Measurements from ENCODE around the gene SLA2.
"Not testable (repeated sequence)": the region's sequence is repeated elsewhere in the genome, so short reads cannot be mapped to it uniquely, and the experiment has no call there.

SLA2 gene

DNA sequence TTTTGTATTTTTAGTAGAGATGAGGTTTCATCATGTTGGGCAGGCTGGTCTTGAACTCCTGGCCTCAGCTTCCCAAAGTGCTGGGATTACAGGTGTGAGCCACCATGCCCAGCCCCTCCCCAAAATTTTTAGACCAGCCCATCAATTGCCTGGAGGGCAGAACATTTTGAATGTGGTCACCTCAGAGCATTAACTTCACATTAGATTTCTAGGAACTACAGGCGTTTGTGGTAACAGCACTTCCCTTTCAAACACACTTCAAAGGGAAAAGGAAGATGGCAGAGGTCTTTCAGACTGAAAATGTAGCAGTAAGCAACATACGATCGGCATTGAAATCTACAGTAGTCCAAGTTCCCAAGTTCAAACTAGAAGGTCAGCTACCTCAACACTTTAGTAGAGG, 12.3 kb upstream of the SLA2 start:
- no peak for TF ChIP-seq ZNF274 (IDR thresholded peaks at IDR 0.05; ENCODE audit: low read depth, low read length)
- no peak overlapping the region for H3K4me3 ChIP-seq (ENCODE audit: low read length)

- TF ChIP-seq ZNF274 (IDR thresholded peaks at IDR 0.05; ENCODE audit: low read depth, low read length): no peak
- H3K4me3 ChIP-seq (ENCODE audit: low read length): no peak overlapping the region
These were observed 10.7 kb upstream of the SLA2 start for GRCh38 chr20:36656733-36657132.

DNA sequence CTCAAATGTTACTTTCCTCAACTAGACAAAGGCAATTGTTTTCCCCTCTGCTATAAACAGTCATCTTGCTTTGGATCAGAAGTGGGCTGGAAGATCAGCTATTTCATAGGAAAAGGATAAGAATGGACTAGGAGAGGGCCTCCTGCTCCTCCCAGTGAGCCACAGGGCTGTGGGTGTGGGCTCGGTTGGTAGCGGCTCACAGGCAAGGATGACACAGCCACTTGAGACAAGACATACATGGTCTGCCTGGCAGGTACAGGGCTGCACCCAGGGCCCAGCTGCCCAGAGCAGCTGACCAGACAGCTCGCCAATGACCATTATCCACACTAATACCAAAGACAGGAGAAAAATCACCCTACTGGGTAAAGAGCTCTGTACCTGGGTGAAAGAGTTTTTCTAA, 9.0 kb upstream of the SLA2 start:
- no peak for TF ChIP-seq ZNF274 (IDR thresholded peaks at IDR 0.05; ENCODE audit: low read depth, low read length)
- no peak overlapping the region for H3K4me3 ChIP-seq (ENCODE audit: low read length)

- no peak overlapping the region for H3K4me3 ChIP-seq (ENCODE audit: low read length)
- no peak for TF ChIP-seq ZNF274 (IDR thresholded peaks at IDR 0.05; ENCODE audit: low read depth, low read length)
These were observed 8.5 kb upstream of the SLA2 start for GRCh38 chr20:36654506-36654905.

DNA sequence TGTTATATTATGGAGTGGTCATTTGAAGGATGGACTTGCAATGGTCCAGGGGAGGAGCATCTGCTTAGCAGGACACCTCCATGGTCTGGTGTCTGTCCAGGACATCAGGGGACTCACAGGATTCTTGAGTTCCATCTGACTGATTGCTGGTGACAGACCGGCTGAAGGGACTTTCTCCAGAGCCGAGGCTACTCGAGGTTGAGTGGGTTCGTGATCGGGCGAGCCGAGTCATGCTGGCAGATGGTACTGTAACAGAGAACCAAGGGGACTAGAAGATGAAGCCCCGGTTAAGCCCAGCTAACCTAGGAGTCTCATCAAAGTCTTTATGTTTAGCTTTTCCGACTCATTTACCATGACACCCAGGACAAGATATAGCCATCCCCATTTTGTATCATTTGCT, 7.5 kb upstream of the SLA2 start:
- no peak for TF ChIP-seq ZNF274 (IDR thresholded peaks at IDR 0.05; ENCODE audit: low read depth, low read length)
- no peak overlapping the region for H3K4me3 ChIP-seq (ENCODE audit: low read length)

GRCh38 chr20:36647196-36648121, 1.5 kb upstream of the SLA2 start:
- no peak overlapping the region for H3K4me3 ChIP-seq (ENCODE audit: low read length)
- TF ChIP-seq ZNF274 (IDR thresholded peaks at IDR 0.05; ENCODE audit: low read depth, low read length): no peak

GRCh38 chr20:36646678-36647077, 682 bp upstream of the SLA2 start:
- TF ChIP-seq ZNF274 (IDR thresholded peaks at IDR 0.05; ENCODE audit: low read depth, low read length): no peak
- no peak overlapping the region for H3K4me3 ChIP-seq (ENCODE audit: low read length)

GRCh38 chr20:36645353-36645752, 643 bp downstream of the SLA2 start:
- no peak overlapping the region; the same call in 1 of the 2 replicates for H3K4me3 ChIP-seq (ENCODE audit: low read length)
- TF ChIP-seq ZNF274 (IDR thresholded peaks at IDR 0.05; ENCODE audit: low read depth, low read length): no peak

GRCh38 chr20:36644706-36645095, 1.3 kb downstream of the SLA2 start:
- no peak overlapping the region for H3K4me3 ChIP-seq (ENCODE audit: low read length)
- TF ChIP-seq ZNF274 (IDR thresholded peaks at IDR 0.05; ENCODE audit: low read depth, low read length): no peak

- H3K4me3 ChIP-seq (ENCODE audit: low read length): no peak overlapping the region
- TF ChIP-seq ZNF274 (IDR thresholded peaks at IDR 0.05; ENCODE audit: low read depth, low read length): no peak
These were observed 1.8 kb downstream of the SLA2 start for GRCh38 chr20:36644032-36644705.

- no peak overlapping the region for H3K4me3 ChIP-seq (ENCODE audit: low read length)
- TF ChIP-seq ZNF274 (IDR thresholded peaks at IDR 0.05; ENCODE audit: low read depth, low read length): no peak
These were observed 3.9 kb downstream of the SLA2 start for GRCh38 chr20:36642136-36642535.

DNA sequence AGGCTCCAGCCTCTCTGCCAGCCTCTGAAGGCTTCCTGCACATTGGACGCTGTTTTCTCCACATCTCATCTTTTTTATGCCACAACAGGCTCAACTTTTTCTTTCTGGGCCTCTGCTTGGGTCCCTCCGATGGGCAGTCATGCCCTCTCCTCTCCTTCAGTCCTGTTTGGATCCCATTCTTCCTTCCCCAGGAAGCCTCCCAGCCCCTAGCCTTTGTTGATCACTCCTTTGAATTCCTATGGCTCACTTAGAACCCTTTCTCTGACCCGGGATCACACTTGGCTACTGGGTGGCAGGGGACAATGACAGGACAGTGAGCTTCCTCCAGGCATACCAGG, 4.5 kb downstream of the SLA2 start:
- no peak for TF ChIP-seq ZNF274 (IDR thresholded peaks at IDR 0.05; ENCODE audit: low read depth, low read length)
- H3K4me3 ChIP-seq (ENCODE audit: low read length): no peak overlapping the region

GRCh38 chr20:36638876-36639400, 7.1 kb downstream of the SLA2 start:
- not testable (repeated sequence) for H3K4me3 ChIP-seq (ENCODE audit: low read length)

- TF ChIP-seq ZNF274 (IDR thresholded peaks at IDR 0.05; ENCODE audit: low read depth, low read length): no peak
- H3K4me3 ChIP-seq (ENCODE audit: low read length): no peak overlapping the region
These were observed 11.7 kb downstream of the SLA2 start for GRCh38 chr20:36634342-36634741.

GRCh38 chr20:36633285-36633772, 12.7 kb downstream of the SLA2 start:
- no peak for TF ChIP-seq ZNF274 (IDR thresholded peaks at IDR 0.05; ENCODE audit: low read depth, low read length)
- no peak overlapping the region for H3K4me3 ChIP-seq (ENCODE audit: low read length)
